Peyer's patch (tissue), 4 donors: ENCODE data around the gene CEMIP2.

Experiments used
- CTCF ChIP-seq, 6 experiments: fragments of 450-650 bp in 4 of 6; fragments of 200-600 bp in 2 of 6; sonication (generic) in 1 of 6; IDR thresholded peaks; one replicate each; pipeline ENCODE4 v1.5.1; 2017 to 2019; ENCODE audit warnings: antibody characterized with exemption in 6 of 6, mild to moderate bottlenecking in 3 of 6, moderate library complexity in 1 of 6
- POLR2A ChIP-seq, 2 donors: fragments of 450-650 bp; IDR thresholded peaks; one replicate each; pipeline ENCODE4 v1.5.1; 2017; ENCODE audit warnings: antibody characterized with exemption in 2 of 2, mild to moderate bottlenecking in 2 of 2, moderate library complexity in 2 of 2

DNA sequence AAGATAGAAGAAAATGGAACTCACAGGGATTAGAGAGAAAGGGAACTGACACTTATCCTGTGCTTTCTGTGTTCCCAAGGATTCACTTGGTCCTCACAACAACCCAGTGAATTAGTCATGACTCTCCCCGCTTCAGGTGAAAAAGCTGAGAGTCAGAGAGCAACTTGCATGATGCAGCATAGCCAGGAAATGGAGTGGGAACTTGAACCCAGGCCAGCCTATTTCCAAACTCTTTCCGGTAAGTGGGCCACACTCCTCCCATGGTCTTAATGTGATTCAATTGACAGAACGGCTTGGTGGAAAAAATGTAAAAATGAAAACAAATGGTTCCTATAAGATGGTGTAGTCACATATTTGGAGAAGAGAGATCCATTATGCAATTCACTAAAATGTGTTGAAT is 45.9 kb upstream of the CEMIP2 start:
- TF ChIP-seq CTCF (IDR thresholded peaks at IDR 0.05) = no peak
- TF ChIP-seq POLR2A (IDR thresholded peaks at IDR 0.05) = no peak
